ENCODE data around the gene MBOAT7.

The MBOAT7 gene

DNA sequence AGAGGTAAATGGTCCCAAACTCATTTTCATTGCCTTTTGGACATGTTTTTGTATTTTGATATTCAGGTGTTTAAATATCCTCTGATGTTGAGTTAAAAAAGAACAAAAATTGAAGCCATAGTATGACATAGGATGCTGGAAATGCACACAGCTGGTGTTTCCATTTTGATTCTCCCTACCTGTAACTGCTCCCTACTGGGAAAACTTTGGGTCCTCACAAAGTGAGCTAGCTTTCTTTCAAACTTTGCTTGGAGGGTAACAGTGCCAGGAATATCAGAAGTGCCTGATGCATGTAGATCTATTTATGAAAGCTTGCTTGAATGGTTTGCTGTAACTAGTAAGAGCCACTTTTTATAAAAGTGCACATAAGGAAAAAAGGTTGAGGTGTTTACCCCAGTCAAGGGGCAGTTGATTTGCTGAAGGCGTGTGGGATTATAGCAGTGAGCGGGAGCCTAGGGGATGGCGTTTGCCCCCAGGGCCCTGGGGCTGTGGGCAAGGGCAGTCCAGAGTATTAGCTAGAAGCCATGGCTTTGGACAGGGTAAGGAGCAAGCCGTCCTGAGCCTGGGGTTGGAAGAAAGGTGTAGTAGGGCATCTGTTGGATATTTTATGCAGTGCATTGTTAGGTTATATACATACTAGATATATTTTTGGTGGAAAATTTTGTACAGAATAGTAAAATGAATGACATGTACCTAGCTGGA lies 15.5 kb upstream of the MBOAT7 start:
- peak overlapping the region; percentile 97 for H3K4me3 ChIP-seq (replicated peaks; ENCODE audit: low read depth, low read length)
- DNase-seq (ENCODE audit: extremely low read depth, low read depth) = no peak
- TF ChIP-seq, protein P1, sequence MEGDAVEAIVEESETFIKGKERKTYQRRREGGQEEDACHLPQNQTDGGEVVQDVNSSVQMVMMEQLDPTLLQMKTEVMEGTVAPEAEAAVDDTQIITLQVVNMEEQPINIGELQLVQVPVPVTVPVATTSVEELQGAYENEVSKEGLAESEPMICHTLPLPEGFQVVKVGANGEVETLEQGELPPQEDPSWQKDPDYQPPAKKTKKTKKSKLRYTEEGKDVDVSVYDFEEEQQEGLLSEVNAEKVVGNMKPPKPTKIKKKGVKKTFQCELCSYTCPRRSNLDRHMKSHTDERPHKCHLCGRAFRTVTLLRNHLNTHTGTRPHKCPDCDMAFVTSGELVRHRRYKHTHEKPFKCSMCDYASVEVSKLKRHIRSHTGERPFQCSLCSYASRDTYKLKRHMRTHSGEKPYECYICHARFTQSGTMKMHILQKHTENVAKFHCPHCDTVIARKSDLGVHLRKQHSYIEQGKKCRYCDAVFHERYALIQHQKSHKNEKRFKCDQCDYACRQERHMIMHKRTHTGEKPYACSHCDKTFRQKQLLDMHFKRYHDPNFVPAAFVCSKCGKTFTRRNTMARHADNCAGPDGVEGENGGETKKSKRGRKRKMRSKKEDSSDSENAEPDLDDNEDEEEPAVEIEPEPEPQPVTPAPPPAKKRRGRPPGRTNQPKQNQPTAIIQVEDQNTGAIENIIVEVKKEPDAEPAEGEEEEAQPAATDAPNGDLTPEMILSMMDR (IDR thresholded peaks at IDR 0.05; ENCODE audit: low read depth, low read length, missing control alignments) = no peak

DNA sequence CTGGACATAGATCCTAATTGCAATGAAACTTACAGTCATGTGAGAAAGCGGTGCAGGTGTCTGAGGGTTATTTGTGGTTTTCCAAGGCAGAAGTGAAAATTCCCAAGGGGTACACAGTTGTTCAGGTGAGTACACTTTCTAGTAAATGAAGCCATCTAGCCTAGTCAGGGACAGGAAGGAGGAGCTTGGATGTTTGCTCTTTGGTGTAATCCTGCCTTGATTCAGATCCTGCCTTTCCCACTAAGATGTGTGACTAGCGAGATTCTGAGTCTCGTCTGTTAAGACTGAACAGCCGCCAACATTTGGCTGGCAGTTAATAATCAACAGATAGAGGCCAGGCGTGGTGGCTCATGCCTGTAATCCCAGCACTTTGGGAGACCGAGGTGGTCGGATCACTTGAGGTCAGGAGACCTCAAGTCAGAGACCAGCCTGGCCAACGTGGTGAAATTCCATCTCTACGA lies 13.8 kb upstream of the MBOAT7 start:
- peak overlapping the region; percentile 97 for H3K4me3 ChIP-seq (replicated peaks; ENCODE audit: low read depth, low read length)
- TF ChIP-seq, protein P1 (IDR thresholded peaks at IDR 0.05; ENCODE audit: low read depth, low read length, missing control alignments) = no peak
- no peak for DNase-seq (ENCODE audit: extremely low read depth, low read depth)

GRCh38 chr19:54201980-54202379 lies 12.6 kb upstream of the MBOAT7 start:
- TF ChIP-seq, protein P1 (IDR thresholded peaks at IDR 0.05; ENCODE audit: low read depth, low read length, missing control alignments) = no peak
- peak overlapping the region; percentile 97 for H3K4me3 ChIP-seq (replicated peaks; ENCODE audit: low read depth, low read length)
- DNase-seq (ENCODE audit: extremely low read depth, low read depth) = no peak

GRCh38 chr19:54201172-54201701 lies 11.9 kb upstream of the MBOAT7 start:
- TF ChIP-seq, protein P1 (IDR thresholded peaks at IDR 0.05; ENCODE audit: low read depth, low read length, missing control alignments) = no peak
- peak overlapping the region; percentile 97 for H3K4me3 ChIP-seq (replicated peaks; ENCODE audit: low read depth, low read length)
- no peak for DNase-seq (ENCODE audit: extremely low read depth, low read depth)

DNA sequence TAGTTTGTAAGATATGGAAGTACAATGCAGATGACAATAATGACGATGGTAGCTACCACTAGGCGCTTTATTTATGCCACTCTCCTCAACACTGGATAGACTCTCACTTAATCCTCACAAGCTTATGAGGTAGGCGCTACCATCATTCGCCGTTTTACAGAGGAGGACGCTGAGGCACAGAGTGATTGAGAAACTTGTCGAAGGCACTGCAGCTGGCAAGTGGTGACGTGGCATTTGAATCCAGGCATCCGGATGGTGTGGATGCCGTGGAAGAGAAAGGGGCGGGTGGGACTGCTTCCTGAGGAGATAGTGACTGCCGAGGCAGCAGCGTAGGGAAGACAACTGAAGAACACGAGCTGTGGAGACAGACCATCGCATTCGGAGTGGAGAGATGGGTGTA lies 10.0 kb upstream of the MBOAT7 start:
- no peak for DNase-seq (ENCODE audit: extremely low read depth, low read depth)
- TF ChIP-seq, protein P1 (IDR thresholded peaks at IDR 0.05; ENCODE audit: low read depth, low read length, missing control alignments) = no peak
- no peak overlapping the region for H3K4me3 ChIP-seq (replicated peaks; ENCODE audit: low read depth, low read length)

- H3K4me3 ChIP-seq (replicated peaks; ENCODE audit: low read depth, low read length) = no peak overlapping the region
- TF ChIP-seq, protein P1 (IDR thresholded peaks at IDR 0.05; ENCODE audit: low read depth, low read length, missing control alignments) = no peak
- no peak for DNase-seq (ENCODE audit: extremely low read depth, low read depth)
Measured at GRCh38 chr19:54197121-54197520, 7.7 kb upstream of the MBOAT7 start.
